Osteoblast (primary cell): ENCODE data around the gene GYPB. TPM values are rescaled to one million over a fixed set of nuclear protein-coding genes. Genes with fewer than 3 reads are reported as not detected.
"Not testable (repeated sequence)": the region's sequence is repeated elsewhere in the genome, so short reads cannot be mapped to it uniquely, and the experiment has no call there.

Source experiments
- DNase-seq: peaks from one replicate; pipeline ENCODE4 v3.0.0; 2011; ENCODE audit warnings: low spot score, mixed read lengths; ENCODE audit not compliant: insufficient read length; ENCODE audit errors: missing footprints
- H2AFZ ChIP-seq: 2 replicates; pipeline ENCODE4 v1.6.0; 2011; ENCODE audit warnings: mild to moderate bottlenecking, low read length
- H3K27ac ChIP-seq: 2 replicates; pipeline ENCODE4 v1.5.1; 2011; ENCODE audit warnings: mild to moderate bottlenecking, low read depth, low read length, moderate library complexity
- H3K27me3 ChIP-seq: 2 replicates; pipeline ENCODE4 v1.6.0; 2012; ENCODE audit warnings: mild to moderate bottlenecking, control low read depth, inconsistent platforms, low read length, moderate library complexity; ENCODE audit not compliant: insufficient read depth
- H3K36me3 ChIP-seq: 2 replicates; pipeline ENCODE4 v1.5.1; 2011; ENCODE audit warnings: mild to moderate bottlenecking, low read length, control low read depth, moderate library complexity; ENCODE audit not compliant: insufficient read depth
- H3K4me1 ChIP-seq: 2 replicates; pipeline ENCODE4 v1.5.1; 2011; ENCODE audit warnings: mild to moderate bottlenecking, low read length, control low read depth, moderate library complexity; ENCODE audit not compliant: insufficient read depth
- H3K4me2 ChIP-seq: 2 replicates; pipeline ENCODE4 v1.6.0; 2011; ENCODE audit warnings: mild to moderate bottlenecking, low read length; ENCODE audit not compliant: insufficient read depth
- H3K4me3 ChIP-seq: fragments of 200-600 bp; sonication (generic); 3 replicates; pipeline ENCODE4 v1.5.1; 2012; ENCODE audit warnings: mild to moderate bottlenecking, low read length, inconsistent platforms; ENCODE audit not compliant: insufficient read depth
- H3K79me2 ChIP-seq: 2 replicates; pipeline ENCODE4 v1.6.0; 2012; ENCODE audit warnings: mild to moderate bottlenecking, low read length, control low read depth, inconsistent platforms; ENCODE audit not compliant: insufficient read depth
- H3K9me3 ChIP-seq: 2 replicates; pipeline ENCODE4 v1.5.1; 2011; ENCODE audit warnings: low read depth, low read length, control low read depth
- H4K20me1 ChIP-seq: 2 replicates; pipeline ENCODE4 v1.6.0; 2012; ENCODE audit warnings: mild to moderate bottlenecking, low read length, control low read depth; ENCODE audit not compliant: insufficient read depth
- CTCF ChIP-seq: IDR thresholded peaks from 2 replicates; pipeline ENCODE4 v1.5.1; 2011; ENCODE audit warnings: mild to moderate bottlenecking, low read depth, low read length, moderate library complexity; ENCODE audit errors: extremely low read depth
- total RNA-seq: library from RNA; depleted of rRNA; stranded (reverse); fragments of >200 nt; gene quantifications from 2 replicates; pipeline ENCODE4 v1.2.3, GENCODE V29; 2012

GYPB gene
- total RNA-seq, 1 donor: not detected

- Histone ChIP-seq H3K9me3 (no peaks in the 10 kb centered on the region), H3K4me1 (no peaks in the 10 kb centered on the region), H3K27me3 (no peaks in the 10 kb centered on the region), H2AFZ (no peak overlapping the region), H4K20me1 (no peaks in the 10 kb centered on the region), H3K36me3 (no peaks in the 10 kb centered on the region), H3K4me3 (no peak overlapping the region), H3K27ac (no peak overlapping the region), H3K4me2 (no peak overlapping the region), H3K79me2 (no peaks in the 10 kb centered on the region)
- TF ChIP-seq CTCF: no peak
- no peak for DNase-seq
These were observed 58.1 kb downstream of the GYPB start for GRCh38 chr4:143961075-143961474.

- H3K79me2 ChIP-seq, H3K4me2 ChIP-seq, H3K4me1 ChIP-seq, H3K4me3 ChIP-seq, H3K27ac ChIP-seq, H2AFZ ChIP-seq, H3K36me3 ChIP-seq, H3K27me3 ChIP-seq, H4K20me1 ChIP-seq, H3K9me3 ChIP-seq, DNase-seq: not testable (repeated sequence)
These were observed 63.9 kb downstream of the GYPB start for GRCh38 chr4:143955306-143955705.

GRCh38 chr4:143951458-143951972 is 67.7 kb downstream of the GYPB start:
- H3K4me1 ChIP-seq, H3K9me3 ChIP-seq, H3K4me3 ChIP-seq, H3K36me3 ChIP-seq, H4K20me1 ChIP-seq, H3K27ac ChIP-seq, H3K27me3 ChIP-seq, H3K79me2 ChIP-seq, H2AFZ ChIP-seq, H3K4me2 ChIP-seq, DNase-seq: not testable (repeated sequence)

GRCh38 chr4:143950967-143951366 is 68.2 kb downstream of the GYPB start:
- not testable (repeated sequence) for H3K9me3 ChIP-seq, H3K4me3 ChIP-seq, H3K4me1 ChIP-seq, H3K27ac ChIP-seq, H3K27me3 ChIP-seq, DNase-seq, H3K36me3 ChIP-seq, H3K79me2 ChIP-seq, H3K4me2 ChIP-seq, H4K20me1 ChIP-seq, H2AFZ ChIP-seq

GRCh38 chr4:143950185-143950584 is 69.0 kb downstream of the GYPB start:
- H3K4me1 ChIP-seq: not testable (repeated sequence)

GRCh38 chr4:143947493-143947892 is 71.7 kb downstream of the GYPB start:
- H3K79me2 ChIP-seq: not testable (repeated sequence)

More at GRCh38 chr4:143950185-143950584, 69.0 kb downstream of the GYPB start:
- not testable (repeated sequence) for H4K20me1 ChIP-seq, H3K27ac ChIP-seq, H3K4me3 ChIP-seq, H3K9me3 ChIP-seq, H2AFZ ChIP-seq, H3K27me3 ChIP-seq, H3K79me2 ChIP-seq, DNase-seq, H3K36me3 ChIP-seq, H3K4me2 ChIP-seq

More at GRCh38 chr4:143947493-143947892, 71.7 kb downstream of the GYPB start:
- not testable (repeated sequence) for DNase-seq, H3K9me3 ChIP-seq, H2AFZ ChIP-seq, H3K27ac ChIP-seq, H3K4me3 ChIP-seq, H3K36me3 ChIP-seq, H3K27me3 ChIP-seq, H3K4me2 ChIP-seq, H4K20me1 ChIP-seq, H3K4me1 ChIP-seq

Other genes starting within 250 kb of the GYPB start
- under 0.01 and 0.29 TPM in 2 replicates for gene GYPE, start 113.8 kb downstream of the GYPB start, total RNA-seq
- gene GYPA, start 121.3 kb upstream of the GYPB start, total RNA-seq: not detected in 2 replicates